Astrocyte of the hippocampus (primary cell): ENCODE results near the gene ZCCHC24.
A peak's percentile ranks its signal among the peaks of the same experiment; 100 is the strongest.

Source experiments
- DNase-seq: peaks from one replicate; pipeline ENCODE4 v3.0.0; 2011; ENCODE audit warnings: low read depth, low spot score

ZCCHC24 gene

DNA sequence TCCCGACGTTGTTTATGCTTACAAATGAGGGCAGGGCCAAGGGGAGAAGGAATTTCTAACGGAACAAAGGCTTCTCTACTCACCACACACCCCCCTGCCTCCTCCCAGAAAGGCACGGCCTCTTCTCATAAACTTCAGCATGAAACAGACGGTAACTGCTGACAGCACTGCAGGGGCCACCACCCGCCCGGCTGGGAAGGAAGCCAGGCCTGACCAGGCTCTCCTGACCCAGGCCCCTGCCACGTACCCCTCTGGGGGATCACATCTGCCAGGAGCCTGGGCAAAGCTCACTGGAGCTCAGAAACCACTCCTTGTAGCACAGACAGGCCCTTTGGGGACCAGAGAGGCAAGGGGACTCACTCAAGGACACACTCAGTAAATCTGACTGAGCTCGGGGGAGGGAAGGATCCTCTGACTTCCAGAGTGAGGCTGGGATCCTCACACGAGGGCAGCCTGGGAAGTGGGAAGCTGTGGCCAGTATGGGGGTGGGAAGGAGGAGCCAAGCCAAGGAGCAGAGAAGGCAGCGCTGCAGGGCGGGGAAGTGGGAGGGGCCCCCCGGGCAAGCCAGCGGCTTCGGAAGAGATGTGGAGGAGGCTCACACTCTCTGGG is 46.1 kb downstream of the ZCCHC24 start:
- peak; percentile 96 for DNase-seq

DNA sequence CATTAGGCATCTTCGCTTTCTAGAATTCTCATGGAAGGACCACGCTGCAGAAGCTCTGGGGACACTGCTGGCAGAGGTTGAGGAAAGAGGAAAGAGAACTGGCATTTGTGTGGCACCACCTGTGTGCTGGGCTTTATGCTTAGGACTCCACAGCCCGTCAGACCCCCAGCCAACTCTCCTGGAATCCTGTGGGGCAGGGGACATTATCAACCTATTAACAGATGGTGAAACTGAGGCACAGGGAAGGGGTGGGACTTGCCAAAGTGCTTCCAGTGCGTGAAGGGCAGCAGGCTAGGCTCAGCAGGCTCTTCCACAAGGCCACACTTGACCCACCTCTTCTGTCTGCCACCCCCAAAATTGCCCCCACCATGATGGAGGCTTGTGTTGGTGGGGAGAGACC is 46.8 kb downstream of the ZCCHC24 start:
- no peak for DNase-seq

DNA sequence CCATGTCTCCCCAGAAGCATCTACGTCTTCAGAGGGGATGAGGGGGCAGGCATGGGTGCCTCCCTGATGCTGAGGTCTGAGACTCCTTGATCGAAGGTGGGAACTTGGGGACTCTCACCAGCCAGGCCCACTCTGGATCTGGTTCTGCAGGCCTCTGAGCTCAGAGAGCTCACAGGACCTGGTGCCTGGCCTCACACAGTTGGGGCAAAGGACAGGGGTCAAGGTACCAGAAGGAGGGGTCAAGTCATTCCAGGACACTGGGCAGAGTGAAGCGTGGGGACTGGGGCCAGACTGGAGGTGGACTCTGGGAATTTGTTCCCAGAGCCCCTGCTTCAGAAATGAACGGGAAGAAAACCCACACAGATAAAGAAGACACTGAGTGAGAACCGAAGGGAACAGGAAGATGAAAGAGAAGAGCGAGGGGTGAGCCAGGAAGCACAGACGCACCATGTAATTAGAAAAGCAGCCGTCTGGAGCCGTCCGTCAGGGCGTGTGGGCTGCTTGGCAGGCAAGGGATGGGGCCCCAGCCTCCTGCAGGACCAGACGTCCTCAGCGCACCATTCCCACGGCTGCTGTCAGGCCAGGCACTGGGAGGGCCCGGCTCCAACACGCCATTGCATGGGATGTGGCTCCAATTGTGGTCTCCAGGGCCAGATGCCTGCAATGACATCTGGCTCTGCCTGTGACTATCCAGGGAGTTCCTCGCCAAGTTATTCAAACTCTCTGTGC is 47.7 kb downstream of the ZCCHC24 start:
- DNase-seq: peak; percentile 41

DNA sequence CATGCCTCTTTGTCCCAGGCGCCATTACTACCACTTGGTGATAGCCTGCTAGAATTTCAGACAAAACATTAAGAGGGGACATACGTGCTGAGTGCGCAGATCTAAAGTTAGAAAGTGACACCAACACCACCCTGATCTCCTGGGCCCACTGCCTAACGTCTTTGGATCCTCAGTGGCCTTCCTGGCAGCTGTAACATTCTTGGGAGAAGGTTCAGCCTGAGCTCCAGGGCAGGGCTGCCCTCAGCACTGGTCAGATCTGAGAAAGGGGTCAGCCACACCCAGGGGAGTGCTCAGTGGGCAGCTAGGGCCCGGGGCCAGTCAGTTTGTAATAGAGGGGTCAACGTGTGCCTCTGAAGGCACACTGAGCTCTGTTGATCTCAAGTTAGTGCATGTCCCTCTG is 48.4 kb downstream of the ZCCHC24 start:
- DNase-seq: no peak

DNA sequence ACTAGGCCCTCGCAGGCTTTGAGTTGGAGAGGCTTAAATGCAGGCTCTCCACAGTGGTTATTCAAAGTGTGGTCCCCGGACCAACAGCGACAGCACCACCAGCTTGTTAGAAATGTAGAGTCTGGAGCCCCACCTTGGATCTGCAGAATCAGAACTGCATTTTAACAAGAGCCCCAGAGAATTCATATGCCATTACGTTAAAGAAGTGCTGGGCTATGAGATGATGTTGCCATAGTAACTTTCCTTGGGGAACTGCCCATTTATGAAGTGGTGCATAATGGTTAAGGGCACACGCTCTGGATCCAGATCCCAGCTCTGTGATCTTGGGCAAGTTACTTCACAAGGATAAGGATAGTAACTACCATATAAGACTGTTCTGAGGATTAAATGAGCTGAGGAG is 48.9 kb downstream of the ZCCHC24 start:
- DNase-seq: no peak

DNA sequence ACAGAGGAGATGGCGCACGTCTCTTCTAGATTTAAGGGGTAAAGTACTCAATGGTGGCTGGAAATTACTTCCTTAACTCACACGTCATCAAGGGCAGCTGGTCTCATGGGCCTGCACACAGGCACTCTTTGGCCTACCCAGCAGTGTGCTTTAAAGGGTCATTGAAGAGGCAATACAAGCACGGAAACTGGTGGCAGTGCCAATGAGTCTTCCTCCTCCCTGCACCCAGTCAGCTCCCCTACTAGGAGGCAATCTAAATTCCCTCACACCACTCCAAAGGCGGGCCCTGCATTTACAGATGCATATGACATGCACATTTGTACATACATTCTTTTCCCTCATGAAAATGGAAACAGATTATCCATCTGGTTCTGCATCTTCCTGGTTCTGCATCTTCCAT is 50.8 kb downstream of the ZCCHC24 start:
- no peak for DNase-seq

DNA sequence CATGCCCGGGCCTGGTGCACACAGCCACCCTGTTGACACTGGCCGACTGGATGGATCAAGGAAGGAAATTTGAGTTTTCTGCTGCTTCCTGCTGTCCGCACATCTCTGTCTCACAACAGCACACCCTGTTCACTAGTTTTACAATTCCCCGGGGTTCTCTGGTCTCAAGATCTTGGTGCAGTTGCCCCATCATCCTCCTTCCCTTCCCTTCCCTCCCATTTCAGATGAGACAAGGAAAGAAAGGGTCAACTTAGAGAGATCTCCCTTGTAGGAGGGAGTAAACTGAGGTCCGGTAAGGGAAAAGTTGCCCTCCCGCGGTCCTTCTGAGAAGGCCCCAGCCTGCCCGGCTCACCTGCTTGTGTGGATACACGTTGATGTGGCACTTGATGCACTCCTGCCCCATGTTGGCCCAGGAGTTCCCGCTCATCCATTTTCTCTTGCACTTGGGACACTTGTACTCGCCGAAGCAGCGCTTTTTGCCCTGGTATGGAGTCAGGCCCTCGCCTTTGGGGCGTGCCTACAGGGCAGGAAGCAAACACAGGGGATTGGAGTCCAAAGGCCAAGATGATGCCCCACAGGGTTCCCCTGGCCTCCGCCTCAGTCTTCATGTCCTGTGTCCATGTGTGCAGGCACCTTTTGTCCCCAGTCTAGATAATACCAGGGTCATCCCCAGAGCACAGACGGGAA is 51.4 kb downstream of the ZCCHC24 start:
- DNase-seq: no peak

DNA sequence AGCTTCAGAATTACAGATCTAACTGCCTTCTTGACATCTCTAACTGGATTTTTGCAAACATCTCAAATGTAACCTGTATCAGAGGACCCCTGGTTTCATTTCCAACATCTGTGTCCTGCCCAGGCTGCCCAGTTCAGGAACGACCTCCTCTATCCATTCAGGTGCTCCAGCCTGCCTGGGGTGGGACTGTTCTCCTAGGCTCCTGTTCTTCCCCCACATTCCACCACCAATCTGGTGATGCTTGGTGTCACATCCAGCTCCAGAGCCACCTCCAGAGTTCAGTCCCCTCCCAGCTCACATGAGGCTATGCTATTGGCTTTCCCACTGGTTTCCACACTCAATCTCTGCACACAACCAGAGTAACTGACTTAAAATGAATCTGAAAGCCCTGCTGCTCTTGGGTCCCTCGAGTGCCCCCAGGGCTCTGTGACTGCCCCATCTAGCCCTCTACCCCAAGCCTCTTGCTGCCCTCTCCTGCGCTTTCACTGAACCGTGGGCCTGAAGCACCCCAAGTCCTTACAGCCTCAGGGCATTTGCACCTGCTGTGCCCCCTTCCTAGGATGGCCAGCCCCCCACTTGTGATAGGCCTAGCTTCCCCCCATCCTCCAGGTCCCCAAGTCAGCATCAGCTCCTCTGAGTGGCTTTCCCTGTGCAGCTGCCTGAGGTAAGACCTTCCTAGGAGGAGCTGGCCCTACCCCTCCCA is 52.1 kb downstream of the ZCCHC24 start:
- DNase-seq: no peak

DNA sequence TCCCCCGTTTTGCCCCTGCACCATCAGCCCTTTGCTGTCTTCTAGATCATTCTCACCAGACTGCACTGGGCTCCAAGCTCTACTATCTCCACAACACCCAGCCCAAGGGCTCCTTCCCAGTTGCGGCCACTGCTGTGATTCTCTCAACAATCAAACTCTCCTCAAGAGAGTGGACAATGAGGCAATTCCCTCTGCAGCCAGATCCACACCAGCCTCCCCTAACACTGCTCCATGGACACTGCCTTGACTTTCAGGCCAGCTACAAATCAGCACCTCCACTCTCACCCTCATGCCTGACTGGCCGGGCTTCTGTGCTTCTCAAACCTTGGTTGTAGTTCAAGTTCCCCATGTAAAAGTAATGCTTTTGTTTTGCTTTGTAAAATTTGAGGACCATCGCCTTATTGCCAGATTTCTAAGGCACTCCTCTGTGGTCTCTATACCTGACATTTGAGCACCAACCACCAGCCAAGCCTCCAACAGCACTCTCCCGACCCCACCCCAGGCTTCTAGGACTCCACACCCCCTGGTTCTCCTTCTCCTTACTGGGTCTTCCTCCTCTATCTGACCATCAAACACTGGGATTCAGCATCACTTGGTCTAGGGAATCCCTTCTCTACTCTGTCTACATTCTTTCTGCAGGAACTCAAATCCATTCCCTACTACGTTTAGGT is 52.8 kb downstream of the ZCCHC24 start:
- no peak for DNase-seq

DNA sequence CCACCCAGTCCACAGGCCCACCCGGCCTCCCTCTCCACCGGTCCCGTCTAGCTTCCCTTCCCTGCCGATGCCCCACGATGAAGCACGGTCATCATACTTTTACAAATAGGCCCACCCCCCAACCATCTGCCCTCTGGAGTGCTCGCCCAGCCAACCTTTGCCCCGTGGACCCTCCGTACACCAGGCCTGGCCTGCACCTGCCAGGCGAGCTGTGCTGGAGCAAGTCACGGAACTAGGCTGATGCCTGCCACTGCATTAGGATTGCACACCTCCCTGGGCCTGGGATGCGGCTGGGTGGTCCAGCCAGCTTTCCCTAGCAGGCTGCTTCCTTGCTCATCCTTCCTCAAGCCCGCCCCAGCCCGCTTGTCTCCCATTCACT is 53.4 kb downstream of the ZCCHC24 start:
- DNase-seq: no peak

DNA sequence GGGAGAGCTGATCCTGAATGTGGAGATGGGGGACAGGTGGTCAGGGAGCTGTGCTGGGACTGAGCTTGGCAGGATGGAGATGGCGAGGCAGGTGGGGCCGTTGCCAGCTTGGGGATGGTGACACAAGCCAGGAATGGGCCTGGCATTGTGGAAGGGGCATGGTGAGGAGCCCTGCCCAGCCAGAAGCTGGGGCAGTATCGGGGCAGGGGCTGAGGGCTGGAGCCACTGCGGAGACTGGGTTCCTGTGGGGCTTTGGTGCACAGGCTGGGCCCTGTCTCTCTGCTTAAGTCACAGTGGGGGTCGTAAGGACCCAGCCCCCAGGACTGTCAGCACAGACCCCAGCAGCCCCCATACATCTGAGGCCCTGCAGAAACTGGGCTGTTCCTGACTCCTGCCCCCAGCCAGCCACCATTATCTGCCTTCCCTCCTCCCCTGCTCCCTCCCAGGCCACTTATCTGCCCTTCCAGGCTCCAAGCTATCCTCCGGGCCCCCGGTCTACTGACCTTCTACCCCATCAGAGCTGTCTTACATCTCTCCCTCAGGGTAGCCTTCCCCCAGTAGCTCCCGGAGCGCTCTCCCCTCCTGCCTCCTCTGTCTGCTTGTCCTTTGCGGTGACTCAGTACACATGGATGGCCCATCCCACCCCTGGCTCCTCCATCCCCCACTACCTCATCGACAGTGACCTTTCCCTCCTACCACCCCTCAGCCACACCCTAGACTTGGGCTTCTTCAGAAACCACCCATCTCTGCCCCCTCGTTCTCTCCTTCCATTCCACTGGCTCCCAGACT is 54.0 kb downstream of the ZCCHC24 start:
- no peak for DNase-seq

DNA sequence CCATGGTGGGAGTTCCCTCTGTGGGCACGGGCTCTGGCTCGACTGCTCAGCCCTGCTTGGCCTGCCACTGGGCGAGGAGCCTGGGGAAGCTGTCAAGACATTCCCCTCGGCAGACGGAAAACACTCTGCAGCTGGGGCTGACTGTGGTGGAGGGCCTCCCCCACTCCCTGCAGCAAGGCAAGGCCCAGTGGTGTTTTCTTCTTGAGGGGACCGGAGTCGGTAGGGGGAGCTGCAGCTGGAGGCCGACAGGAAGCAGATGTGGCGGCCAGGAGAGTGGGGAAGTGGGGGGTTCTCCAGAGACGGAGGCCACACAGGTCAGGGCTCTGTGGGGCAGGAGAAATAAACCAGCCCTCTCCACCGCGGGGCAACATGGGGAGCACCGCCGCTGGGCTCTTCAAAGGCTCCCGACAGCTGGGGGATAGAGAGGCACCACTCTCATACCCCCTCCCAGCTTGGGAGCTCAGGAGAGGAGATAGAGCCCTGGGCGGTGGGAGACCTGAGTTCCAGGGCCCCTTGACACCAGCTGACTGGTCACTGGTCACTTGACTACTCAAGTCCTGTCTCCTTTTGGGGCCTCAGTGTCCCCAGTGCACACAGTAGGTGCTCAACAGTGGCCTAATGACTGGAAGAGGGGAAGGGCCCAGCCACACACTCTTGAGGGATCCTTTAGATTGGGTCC is 54.7 kb downstream of the ZCCHC24 start:
- no peak for DNase-seq

DNA sequence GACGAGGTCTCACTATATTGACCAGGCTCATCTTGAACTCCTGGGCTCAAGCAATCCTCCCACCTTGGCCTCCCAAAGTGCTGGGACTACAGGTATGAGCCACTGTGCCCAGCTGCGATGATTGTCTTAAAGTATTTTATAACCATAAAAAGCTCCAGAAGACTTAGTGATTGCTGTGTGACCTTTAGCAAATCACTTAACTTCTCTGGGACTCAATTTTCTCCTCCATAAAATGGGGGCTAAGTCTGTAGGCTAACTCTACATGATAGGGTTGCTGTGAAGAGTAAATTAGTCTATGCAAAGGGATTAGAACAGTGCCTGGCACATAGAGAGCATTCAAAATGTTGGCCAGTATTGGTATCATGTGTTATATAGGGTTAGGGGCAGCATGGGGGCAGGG is 55.4 kb downstream of the ZCCHC24 start:
- no peak for DNase-seq

DNA sequence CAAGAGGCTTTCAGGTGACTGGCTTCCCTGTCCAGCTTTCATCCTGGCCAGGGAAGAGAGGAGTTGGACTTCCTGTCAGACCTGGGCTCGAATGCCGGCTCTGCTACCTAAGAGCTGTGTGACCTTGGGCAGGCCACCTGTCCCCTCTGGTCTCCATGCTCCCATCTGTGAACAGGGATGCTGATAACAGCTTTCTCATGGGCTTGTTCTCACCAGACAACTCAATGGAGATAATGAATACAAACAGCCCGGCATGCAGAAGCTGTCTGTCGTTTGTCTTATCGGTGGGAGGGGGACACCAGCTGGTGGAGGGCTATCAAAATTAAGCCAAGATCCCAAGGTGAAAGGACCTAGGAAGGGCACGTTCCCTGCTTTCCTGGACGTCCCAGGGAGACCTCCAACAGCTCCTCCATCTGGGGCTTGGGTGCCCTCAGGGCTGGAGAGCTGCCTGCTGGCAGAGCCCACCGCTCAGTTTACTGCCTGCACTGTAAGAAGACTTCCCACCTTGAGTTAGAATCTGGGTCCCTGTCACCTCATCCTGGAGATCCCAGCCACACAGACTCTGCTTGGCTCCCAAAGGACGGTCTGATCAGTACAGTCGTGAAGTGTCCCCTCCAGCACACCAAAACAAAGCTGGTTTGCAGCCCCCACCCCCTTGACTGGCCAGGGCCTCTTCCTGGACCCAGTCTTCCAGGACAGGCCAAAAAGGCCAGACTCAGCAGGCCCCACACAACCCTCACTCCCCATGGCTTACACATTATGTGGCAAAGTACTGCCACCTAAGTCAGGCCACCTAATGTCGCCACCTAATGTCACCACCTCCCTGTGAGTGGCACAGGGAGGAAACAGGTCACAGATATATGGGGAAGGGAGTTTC is 57.2 kb downstream of the ZCCHC24 start:
- DNase-seq: no peak

DNA sequence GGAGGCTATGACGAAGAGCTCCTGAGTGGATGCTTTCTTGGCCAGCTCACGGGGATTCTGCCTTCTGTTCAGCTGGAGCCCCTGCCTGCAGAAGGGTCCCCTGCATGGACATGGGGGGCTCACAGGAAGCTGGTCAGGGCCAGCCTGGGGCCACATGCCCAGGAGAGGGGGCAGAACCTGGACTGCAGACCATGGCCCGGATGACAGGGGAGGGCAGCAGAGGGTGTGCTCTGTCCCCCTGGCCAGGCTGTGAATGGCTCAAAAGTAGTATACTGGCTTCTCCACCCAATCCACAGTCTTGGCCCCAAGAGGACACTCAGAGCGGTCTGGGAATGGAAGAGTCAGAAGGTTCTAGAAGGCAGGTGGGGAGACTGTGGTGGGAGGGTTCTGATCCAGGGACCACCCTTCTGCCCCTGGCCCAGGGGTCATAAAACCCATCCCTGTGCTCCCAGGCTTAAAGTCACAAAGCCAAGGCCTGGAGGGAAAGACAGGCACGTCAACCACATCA is 57.9 kb downstream of the ZCCHC24 start:
- DNase-seq: no peak

DNA sequence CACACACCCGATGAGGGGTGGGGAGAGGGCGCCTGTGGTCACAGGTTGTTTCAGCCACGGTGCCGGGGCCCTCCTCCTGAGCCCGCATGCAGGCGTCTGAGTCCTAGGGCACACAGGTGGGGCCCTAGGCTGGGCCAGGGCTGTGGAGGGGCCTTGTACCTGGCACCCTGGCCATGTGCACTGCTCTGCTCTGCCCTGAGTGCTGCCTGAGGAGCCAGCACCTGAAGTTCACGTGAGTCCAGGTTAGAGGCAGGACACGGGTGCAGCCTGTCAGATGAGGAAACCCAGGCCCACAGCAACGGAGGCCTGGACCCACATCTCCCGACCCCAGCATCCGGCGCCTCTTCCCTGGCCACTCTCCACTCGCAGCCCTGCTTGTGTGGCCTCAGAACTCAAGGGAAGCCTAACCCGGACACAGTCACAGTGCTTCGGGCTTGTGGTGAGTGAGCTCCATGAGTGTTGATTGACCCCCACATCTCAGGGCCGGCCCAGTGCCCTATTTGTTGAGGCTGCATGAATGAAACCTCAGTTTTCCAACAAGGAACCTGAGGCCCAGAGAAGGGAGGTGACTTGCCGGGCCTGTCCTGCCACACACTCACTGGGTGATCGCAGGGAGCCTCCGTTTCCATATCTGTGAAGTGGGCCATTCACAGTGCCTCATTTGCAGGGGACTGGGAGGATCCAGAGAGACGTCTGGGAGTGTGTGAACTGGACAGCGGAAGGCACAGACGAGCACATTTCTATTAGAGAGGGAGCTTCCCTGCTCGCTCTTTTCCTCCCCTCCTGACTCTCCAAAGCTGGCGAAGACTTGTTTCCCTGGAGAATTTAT is 58.6 kb downstream of the ZCCHC24 start:
- no peak for DNase-seq

DNA sequence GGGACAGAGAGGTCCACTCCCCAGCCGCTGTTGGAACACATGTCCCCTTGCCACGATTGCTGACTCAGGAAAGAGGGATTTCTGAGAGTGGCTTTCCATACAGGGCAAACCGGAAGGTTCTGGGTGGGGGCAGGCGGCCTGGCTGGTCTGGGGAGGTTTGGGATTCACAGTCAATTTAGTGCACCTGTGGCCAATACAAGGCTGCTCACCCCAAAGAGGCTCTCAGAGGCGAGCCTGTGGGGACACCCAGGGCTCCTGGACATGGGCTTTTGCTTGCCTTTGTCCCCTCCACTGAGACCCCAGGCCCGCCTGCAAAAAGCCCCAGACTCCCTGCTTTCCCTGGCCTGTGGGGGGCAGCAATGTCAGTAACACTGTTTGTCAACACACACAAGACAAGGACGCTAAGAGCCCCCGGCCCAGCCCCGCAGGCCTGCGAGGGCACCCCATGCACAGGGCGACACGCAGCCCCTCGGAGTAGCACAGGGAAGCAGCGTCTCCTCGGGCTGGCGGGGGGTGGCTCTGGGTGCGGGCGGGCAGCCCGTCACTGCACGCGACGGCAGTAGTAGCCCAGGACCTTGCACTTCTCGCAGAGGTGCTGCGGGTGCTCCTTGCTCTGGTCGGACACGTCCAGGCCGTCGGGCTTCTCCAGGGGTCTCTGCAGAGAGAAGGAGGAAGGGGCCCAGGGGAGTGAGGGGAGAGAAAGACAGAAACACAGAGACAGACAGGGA is 59.5 kb downstream of the ZCCHC24 start:
- DNase-seq: no peak

DNA sequence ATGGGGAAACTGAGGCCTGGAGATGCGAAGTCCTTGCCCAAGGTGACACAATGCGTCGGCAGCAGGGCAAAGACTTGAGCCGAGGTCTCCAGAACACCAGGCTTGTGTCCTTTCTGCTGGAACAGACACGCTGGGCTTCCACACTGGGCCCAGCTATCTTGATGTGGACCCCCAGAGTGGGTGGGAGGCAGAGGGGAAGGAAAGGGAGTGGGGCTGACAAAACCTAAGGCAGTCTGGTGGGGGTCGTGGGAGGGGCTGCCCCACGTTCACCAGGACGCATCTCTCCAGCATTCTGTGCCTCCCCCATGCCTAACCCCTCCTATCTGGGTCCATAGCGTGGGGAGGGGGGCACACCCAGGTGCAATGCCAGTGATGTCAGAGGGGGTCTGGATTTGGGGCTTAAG is 60.0 kb downstream of the ZCCHC24 start:
- DNase-seq: no peak
